Middle frontal gyrus (tissue), 1 donor: Measurements from ENCODE around the gene RSL1D1.

ENCODE experiments used
- DNase-seq: peaks from one replicate; pipeline ENCODE4 v3.0.0-alpha.2; 2015; ENCODE audit warnings: low spot score; ENCODE audit errors: extremely low spot score

RSL1D1 gene

GRCh38 chr16:11851294-11852091 lies at the start of gene RSL1D1:
Gene RSL1D1, minus strand, starts transcription at chr16:11851542. Its CDS starts 30 bp downstream, at chr16:11851512.
- DNase-seq: peak; percentile 91

DNA sequence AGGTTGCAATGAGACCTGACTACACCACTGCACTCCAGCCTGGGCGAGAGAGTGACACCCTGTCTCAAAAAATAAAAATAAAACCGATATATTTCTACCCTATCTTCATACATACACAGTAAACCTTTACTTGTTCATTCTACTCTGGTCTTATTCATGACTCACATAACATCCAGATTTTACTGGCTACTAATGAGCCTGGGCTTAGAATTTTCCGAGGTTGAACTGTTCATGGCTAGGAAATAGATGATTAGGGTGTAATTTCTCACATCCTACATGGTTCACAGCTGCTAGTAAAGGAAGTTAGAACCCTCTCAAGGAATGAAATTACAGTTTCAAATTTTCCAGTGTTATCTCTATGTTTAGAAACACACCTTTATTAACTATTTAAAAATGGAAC lies 49.7 kb upstream of the RSL1D1 start:
- no peak for DNase-seq

DNA sequence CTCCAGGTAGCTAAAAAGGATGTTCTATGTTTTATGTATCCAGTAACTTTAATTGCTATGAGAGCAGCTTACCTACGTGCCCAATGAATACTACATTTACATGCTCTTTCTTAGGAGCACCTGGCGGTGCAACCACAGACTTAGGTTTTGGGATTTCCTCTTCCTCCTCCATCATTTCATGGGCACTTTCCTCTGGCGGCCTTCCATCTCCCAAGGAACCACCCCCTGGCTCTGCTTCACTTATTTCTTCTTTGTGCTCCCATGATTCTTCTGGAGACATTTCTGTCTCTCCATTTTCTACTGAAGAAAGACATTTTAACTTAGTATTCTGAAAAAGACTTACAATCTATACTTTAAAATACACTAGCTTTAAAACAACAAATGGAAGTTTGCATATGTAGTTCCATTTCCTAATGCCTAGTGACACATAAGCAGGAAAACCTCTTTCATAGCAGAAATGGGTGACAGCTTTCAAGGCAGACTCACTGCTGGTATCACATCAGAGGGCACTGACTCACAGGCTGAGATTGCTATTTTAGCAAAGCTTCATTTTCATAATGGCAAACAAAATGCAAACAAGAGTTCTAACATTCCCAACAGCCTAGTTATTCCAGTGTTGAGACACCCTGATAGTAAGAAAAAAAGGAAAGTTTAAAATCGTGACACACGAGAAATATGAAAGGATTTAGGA lies 45.3 kb upstream of the RSL1D1 start:
- no peak for DNase-seq

DNA sequence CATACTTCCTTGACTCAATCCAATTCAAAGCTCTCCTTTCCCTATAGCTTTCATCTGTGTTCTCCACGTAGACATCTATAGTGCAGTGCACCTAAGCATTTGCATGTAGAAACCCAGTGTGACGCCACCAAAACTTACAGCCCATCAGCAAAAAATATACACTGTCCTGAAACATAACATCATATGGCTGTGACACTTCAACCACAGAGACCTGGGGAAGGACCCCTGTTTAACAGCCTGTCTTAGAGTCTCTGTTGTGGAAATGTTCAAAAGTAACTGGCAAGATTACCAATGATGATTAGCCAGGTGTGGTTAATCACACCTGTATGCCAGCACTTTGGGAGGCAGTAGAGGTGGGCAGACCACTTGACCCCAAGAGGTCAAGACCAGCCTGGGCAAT lies 42.2 kb upstream of the RSL1D1 start:
- DNase-seq: no peak

DNA sequence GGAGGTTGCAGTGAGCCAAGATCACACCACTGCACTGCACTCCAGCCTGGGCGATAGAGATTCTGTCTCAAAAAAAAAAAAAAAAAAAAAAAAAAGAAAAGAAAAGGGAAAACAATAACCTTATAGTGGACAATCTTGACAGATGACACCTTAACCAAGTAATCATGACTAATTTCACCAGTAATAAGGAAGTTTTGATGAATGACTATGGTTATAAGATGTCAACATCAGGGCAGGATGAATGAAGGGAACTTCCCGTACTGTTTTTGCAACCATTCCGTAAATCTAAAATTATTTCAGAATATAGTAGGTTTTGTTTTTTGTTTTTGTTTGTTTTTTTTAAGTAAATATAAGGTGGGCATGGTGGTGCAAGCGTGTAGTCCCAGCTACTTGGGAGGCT lies 41.4 kb upstream of the RSL1D1 start:
- DNase-seq: no peak

- no peak for DNase-seq
These were observed 39.1 kb upstream of the RSL1D1 start for GRCh38 chr16:11890231-11890965.

GRCh38 chr16:11886881-11887280 lies 35.5 kb upstream of the RSL1D1 start:
- no peak for DNase-seq

DNA sequence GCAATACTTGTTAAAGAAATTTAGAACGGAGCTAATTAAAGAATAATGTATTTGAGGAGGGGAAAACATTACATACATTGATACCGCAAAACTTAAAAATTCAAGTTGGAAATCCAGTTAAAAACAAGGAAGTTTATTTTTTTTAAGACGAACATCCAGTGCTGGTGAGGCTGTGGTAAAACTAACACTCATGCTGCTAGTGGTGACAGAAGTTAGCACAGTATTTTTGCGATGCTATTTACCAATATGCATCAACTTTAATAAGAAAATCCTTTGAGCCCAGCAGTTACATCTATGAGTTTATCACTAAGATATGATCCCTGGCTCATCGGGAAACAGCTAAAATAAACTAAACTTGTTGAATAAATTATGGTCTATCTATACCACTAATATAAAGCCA lies 32.7 kb upstream of the RSL1D1 start:
- DNase-seq: no peak

GRCh38 chr16:11880007-11880406 lies 28.7 kb upstream of the RSL1D1 start:
- no peak for DNase-seq

GRCh38 chr16:11877374-11877773 lies 26.0 kb upstream of the RSL1D1 start:
- no peak for DNase-seq

DNA sequence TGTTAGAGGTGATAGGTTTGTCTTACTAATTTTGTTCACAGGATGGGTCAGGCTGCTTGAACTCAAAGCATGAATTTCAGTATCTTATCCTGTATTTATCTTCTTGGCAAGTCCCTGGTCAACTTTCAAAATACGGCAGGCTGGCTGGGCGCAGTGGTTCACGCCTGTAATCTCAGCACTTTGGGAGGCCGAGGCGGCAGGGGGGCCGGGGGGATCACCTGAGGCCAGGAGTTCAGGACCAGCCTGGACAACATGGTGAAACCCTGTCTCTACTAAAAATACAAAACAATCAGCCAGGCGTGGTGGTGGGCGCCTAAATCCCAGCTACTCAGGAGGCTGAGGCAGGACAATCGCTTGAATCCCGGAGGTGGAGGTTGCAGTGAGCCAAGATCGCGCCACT lies 25.0 kb upstream of the RSL1D1 start:
- no peak for DNase-seq

- no peak for DNase-seq
These were observed 24.4 kb upstream of the RSL1D1 start for GRCh38 chr16:11875721-11876120.

- no peak for DNase-seq
These were observed 19.9 kb upstream of the RSL1D1 start for GRCh38 chr16:11871193-11871592.

- no peak for DNase-seq
These were observed 19.1 kb upstream of the RSL1D1 start for GRCh38 chr16:11870399-11870798.

DNA sequence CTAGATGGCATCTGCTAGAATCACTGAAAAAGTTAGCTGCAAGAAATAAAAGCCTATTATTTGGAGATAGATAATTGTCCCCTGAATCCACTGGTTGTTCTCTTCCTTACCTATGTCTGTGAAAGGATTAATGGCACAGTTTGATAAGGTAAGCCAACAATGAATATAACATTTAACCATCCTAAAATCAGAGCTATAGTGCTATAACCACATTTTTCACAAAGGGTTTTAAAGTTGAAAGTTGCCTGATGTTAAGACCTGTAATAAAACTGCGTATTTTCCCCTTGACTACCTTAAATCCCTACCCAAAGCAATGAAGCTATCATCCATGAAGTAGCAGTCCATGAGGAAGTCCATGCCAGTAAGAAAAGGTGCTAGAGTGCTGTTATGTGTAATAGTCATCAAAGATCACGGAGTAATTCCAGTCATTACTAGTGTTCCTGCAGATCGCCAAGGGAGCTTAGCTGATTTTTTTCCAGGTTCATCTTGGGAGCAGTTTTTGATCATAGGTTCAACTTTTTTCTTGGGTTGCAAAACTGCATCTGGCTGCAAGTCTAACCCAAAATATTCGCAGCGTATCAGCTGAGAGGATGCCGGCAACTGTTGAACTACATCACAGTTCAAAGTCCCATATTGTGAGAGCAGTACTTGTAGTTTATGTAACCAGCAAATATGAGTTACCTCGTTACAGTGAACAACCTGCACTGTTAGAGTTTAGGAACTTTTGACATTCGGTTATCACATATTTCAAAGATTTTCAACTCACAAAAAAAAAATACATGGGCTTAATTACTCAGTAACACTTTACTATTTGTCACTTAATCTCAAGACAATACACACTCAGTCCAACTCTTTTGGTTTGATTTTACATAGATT lies 18.2 kb upstream of the RSL1D1 start:
- no peak for DNase-seq

- DNase-seq: no peak
These were observed 17.2 kb upstream of the RSL1D1 start for GRCh38 chr16:11868412-11868980.

GRCh38 chr16:11862489-11862888 lies 11.1 kb upstream of the RSL1D1 start:
- DNase-seq: no peak

DNA sequence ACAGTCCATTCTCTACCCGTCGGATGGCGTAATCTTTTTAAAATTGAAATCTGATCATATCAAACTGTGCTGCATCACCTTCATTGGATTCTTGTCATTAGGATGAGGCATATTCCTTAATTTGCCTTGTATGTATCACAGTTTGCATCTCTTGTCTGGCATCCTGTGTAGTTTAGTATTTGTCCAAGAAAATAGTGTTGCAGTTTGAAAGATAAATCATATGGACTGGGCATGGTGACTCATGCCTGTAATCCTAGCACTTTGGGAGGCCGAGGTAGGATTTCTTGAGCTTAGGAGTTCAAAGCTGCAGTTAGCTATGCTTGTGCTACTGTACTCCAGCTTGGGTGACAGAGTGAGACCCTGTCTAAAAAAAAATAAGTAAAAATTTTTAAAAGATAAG lies 5.8 kb upstream of the RSL1D1 start:
- no peak for DNase-seq

GRCh38 chr16:11852092-11852809 lies 909 bp upstream of the RSL1D1 start:
- DNase-seq: no peak

DNA sequence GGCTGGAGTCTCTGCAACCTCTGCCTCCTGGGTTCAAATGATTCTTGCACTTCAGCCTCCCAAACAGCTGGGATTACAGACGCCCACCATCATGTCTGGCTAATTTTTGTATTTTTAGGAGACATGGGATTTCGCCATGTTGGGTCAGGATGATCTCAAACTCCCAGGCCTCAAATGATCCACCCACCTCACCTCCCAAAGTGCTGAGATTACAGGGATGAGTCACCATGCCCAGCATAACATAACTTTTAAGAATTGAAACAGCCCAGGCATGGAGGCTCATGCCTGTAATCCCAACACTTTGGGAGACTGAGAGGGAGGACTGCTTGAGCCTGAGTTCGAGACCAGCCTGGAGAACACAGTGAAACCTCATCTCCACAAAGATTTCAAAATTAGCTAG lies 2.5 kb downstream of the RSL1D1 start:
- no peak for DNase-seq
